Measurements from ENCODE around the gene SLC25A3. TPM values are rescaled to one million over a fixed set of nuclear protein-coding genes. Genes with fewer than 3 reads are reported as not detected.

SLC25A3 gene
- polyA plus RNA-seq, 3 donors = 325 to 453 (median 342) TPM

- H4K20me1 ChIP-seq (ENCODE audit: insufficient read depth, low read length) = no peaks in the 10 kb centered on the region
- no peak overlapping the region for H3K9ac ChIP-seq (ENCODE audit: insufficient read depth, low read length, poor library complexity, severe bottlenecking)
- no peak overlapping the region for H3K4me2 ChIP-seq (replicated peaks; ENCODE audit: extremely low read depth, low read length, poor library complexity, severe bottlenecking)
- H3K27ac Mint-ChIP-seq = no peak overlapping the region
- no CpG with 5 or more reads among the region's 5 CpGs for WGBS (ENCODE audit: insufficient coverage)
- no peaks in the 10 kb centered on the region for H3K27me3 ChIP-seq (ENCODE audit: control insufficient read depth in 2 of 2, insufficient read depth in 2 of 2, low read length in 2 of 2)
- H2AFZ ChIP-seq (ENCODE audit: insufficient read depth, low read depth, low read length, poor library complexity, severe bottlenecking) = no peak overlapping the region
- H3K36me3 ChIP-seq (replicated peaks in 1 of 2; ENCODE audit: control insufficient read depth in 1 of 2, insufficient read depth in 2 of 2, low read length in 2 of 2) = no peaks in the 10 kb centered on the region
- no peak overlapping the region for H3K4me3 Mint-ChIP-seq
- H3K79me2 ChIP-seq (ENCODE audit: insufficient read depth, low read length) = no peaks in the 10 kb centered on the region
- H3K4me1 Mint-ChIP-seq = peaks cover 2% of the 10 kb centered on the region
- no peaks in the 10 kb centered on the region for H3K36me3 Mint-ChIP-seq
- H3K4me1 ChIP-seq (ENCODE audit: control insufficient read depth in 1 of 2, insufficient read depth in 2 of 2, low read length in 2 of 2) = no peaks in the 10 kb centered on the region
- H3K27ac ChIP-seq (ENCODE audit: low read depth in 1 of 2, low read length in 2 of 2) = no peak overlapping the region
- intact Hi-C loops (cut with micrococcal nuclease) = no loop called here
- DNase-seq = no peak
- H3K9me3 ChIP-seq (replicated peaks in 1 of 2; ENCODE audit: control insufficient read depth in 1 of 2, insufficient read depth in 1 of 2, low read length in 2 of 2) = no peaks in the 10 kb centered on the region
- TF ChIP-seq CTCF (IDR thresholded peaks at IDR 0.05) = no peak
- H3K4me3 ChIP-seq (replicated peaks in 1 of 3; ENCODE audit: low read depth in 2 of 3, low read length in 3 of 3) = no peak overlapping the region
- peaks cover 1 to 9% (median 6%) of the 10 kb centered on the region in 3 donors for H3K27me3 Mint-ChIP-seq (ENCODE audit: low read depth in 3 of 3)
- H3K9me3 Mint-ChIP-seq = peaks cover 0 to 3% (median 0%) of the 10 kb centered on the region in 7 donors
These were observed 12.8 kb upstream of the SLC25A3 start for GRCh38 chr12:98580695-98581094.

DNA sequence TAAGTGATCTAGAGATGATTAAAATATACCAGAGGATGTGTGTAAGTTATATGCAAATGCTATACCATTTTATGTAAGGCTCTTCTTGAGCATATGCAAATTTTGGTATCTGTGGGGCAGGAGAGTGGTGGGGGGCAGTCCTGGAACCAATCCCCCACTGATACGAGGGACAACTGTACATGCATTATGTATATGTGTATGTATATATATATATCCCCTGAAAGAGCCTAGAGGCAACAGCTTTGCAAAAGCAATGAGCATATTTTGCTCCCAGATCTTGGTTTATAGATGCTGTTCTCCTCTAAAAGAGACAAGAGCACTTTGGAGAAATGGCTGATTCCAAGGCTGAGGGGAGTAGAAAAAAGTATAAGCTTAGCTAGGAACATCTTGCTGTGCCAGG, 12.4 kb upstream of the SLC25A3 start:
- H3K27ac Mint-ChIP-seq = no peak overlapping the region

More for the DNA sequence above, 12.4 kb upstream of the SLC25A3 start:
- no peak for TF ChIP-seq CTCF (IDR thresholded peaks at IDR 0.05)
- no peak overlapping the region for H3K4me2 ChIP-seq (replicated peaks; ENCODE audit: extremely low read depth, low read length, poor library complexity, severe bottlenecking)
- intact Hi-C loops (cut with micrococcal nuclease) = no loop called here
- Mint-ChIP-seq H3K36me3 (no peaks in the 10 kb centered on the region), H3K9me3 (peaks cover 0 to 3% (median 0%) of the 10 kb centered on the region in 7 donors), H3K4me1 (peaks cover 2% of the 10 kb centered on the region), H3K4me3 (no peak overlapping the region), H3K27me3 (ENCODE audit: low read depth in 3 of 3) (peaks cover 1 to 9% (median 6%) of the 10 kb centered on the region in 3 donors)
- H3K9me3 ChIP-seq (replicated peaks in 1 of 2; ENCODE audit: control insufficient read depth in 1 of 2, insufficient read depth in 1 of 2, low read length in 2 of 2) = no peaks in the 10 kb centered on the region
- H3K27me3 ChIP-seq (ENCODE audit: control insufficient read depth in 2 of 2, insufficient read depth in 2 of 2, low read length in 2 of 2) = no peaks in the 10 kb centered on the region
- H3K27ac ChIP-seq (ENCODE audit: low read depth in 1 of 2, low read length in 2 of 2) = no peak overlapping the region
- no peaks in the 10 kb centered on the region for H3K79me2 ChIP-seq (ENCODE audit: insufficient read depth, low read length)
- no peaks in the 10 kb centered on the region for H3K4me1 ChIP-seq (ENCODE audit: control insufficient read depth in 1 of 2, insufficient read depth in 2 of 2, low read length in 2 of 2)
- WGBS (ENCODE audit: insufficient coverage) = no CpG with 5 or more reads among the region's 1 CpG
- H3K36me3 ChIP-seq (replicated peaks in 1 of 2; ENCODE audit: control insufficient read depth in 1 of 2, insufficient read depth in 2 of 2, low read length in 2 of 2) = no peaks in the 10 kb centered on the region
- H4K20me1 ChIP-seq (ENCODE audit: insufficient read depth, low read length) = no peaks in the 10 kb centered on the region
- H2AFZ ChIP-seq (ENCODE audit: insufficient read depth, low read depth, low read length, poor library complexity, severe bottlenecking) = no peak overlapping the region
- no peak for DNase-seq
- no peak overlapping the region for H3K4me3 ChIP-seq (replicated peaks in 1 of 3; ENCODE audit: low read depth in 2 of 3, low read length in 3 of 3)
- no peak overlapping the region for H3K9ac ChIP-seq (ENCODE audit: insufficient read depth, low read length, poor library complexity, severe bottlenecking)

Data from CD14-positive monocyte (primary cell).